M059J (cell line): ENCODE results near the gene RAB6B. TPM values are rescaled to one million over a fixed set of nuclear protein-coding genes. Genes with fewer than 3 reads are reported as not detected.

Experiments used
- DNase-seq: peaks from one replicate; pipeline ENCODE4 v3.0.0-alpha.2; 2012; ENCODE audit warnings: low read depth
- total RNA-seq: library from RNA; depleted of rRNA; stranded (reverse); fragments of >200 nt; shearing (Covaris generic); gene quantifications from 2 replicates; pipeline ENCODE4 v1.2.3, GENCODE V29; 2014

Gene RAB6B
- total RNA-seq, 1 experiment from 2014 or later: 0.62 TPM

DNA sequence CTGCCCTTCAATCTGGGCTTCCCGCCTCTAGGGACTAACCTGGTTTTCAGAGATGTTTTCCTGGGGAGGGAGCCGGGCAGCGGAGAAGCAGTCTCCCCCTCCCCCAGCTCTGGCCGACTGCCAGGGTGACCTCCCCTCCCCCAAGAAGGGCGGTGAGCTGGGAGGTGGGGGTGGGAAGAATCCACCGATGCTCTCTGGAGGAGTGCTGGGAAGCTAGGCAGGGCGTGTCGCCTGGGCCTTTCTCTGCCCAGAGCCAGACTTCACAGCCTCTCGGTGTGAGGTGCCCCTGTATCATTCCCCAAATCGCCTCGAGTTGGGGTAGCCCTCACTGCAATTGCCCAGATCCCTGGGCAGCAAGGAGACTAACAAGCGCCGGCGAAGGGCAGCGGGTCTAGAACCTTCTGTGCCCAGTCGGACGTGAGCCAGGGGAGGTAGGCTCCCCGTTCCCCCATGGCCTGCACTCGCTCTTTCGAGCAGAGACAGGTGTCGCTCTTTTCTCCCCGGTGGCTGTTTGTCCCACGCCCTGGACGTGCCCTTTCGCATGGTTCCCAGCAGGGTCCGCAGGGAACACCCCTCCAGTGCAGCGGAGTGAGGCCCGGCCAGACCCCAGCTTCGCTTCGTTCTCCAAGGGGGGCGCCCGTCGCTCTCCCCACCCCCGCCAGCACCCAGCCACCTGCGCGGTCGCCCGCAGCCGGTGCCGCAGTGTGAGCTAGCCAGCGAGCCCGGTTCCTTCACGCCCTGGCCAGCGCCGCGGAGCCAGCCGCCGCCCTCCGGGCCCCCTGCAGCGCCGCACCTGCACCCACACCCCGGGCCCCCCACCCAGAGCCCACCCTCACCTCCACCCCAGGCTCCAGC is 1.1 kb downstream of the RAB6B start:
- DNase-seq: no peak

DNA sequence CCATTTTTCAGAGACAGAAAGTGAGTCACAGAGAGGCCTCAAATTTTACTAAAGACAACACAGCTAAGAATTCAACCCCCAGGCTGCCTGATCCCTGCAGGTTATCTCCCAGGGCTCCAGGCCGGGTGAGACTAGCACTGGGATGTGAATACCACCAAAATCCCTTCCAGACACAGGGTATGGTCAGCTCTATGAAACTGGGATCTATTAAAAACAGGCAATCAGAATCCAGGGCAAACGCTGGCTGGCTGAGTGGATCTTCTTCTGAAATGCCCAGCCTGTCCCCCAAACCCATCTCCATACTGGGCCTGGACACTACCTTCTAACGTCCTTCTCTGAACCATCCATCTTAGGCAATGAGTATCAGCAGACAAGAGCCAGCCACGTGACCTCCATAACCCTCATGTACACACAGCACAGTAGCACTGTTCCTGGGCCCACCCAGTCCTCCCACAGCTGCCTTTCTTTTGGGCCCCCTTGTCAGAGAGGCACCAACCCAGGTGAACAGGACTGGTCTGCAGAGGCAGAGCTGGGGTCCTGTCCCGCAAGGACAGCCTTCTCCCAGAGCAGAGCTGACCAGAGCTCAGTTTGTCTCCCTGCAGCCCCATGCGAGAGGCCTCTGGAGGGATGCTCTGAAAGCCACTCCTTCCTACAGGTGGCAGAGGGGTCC is 1.9 kb downstream of the RAB6B start:
- DNase-seq: no peak

DNA sequence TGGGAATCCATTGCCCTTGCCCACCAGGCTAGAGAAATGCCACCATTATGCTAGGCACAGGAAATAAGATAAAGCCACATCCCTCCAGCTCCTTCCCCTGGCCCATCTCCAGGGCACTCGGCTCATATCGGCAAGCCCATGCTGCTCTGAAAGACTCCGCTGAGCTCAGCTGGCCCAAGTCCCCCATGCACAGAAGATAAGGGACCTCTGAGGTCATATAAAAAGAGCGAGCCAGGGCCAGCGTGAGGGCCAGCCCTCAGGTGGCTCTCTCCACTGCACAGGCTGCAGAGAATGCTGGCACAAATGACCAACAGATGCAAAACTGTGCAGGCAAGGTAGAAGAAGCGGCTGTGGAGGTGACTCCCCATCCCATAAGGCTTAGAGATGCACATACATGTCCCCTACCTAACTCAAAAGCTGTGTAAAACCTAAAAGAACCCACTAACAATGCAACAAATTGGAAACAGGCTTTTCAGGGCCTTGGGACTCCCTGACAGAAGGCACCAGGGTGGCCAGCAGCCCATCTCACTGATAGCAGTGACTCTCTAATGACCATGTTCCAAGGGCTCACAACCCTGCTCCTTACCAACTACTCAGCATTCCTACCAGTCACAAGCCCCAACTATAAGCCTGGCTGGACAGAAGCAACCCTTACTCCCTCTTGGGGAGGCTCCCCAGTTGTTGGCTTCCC is 3.0 kb downstream of the RAB6B start:
- no peak for DNase-seq

DNA sequence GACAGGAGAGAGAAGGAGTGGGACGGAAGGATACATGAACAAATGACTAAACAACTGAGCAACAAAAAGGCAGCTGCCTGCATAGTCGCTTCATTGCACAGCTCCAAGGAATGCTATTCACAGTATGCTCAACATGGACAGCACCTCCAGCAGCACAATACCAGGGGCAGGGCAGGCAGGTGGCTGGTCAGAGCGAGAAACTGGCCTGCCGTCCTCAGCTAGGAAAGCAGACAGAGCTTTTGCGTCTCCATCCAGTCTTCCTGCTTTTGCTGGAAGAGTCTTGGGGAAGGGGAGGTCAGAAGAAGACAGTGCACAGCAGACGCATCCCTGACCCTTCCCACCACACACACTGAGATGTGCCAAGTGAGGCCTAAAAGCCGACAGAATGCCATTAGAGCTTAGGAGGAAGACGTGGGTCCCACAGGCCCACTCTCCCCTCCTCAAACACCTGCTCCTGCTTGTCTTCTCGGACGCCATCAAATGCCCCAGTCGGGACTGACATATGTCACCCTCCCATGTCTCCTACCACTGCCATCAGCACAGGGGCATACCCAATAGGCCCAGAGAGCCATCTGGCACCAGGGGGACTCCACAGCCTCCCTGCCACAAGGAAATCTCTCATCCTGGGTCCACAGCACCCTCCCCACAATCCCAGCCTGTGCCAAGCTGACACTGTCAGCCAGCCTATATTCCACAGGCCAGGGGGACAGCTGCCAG is 3.9 kb downstream of the RAB6B start:
- no peak for DNase-seq

DNA sequence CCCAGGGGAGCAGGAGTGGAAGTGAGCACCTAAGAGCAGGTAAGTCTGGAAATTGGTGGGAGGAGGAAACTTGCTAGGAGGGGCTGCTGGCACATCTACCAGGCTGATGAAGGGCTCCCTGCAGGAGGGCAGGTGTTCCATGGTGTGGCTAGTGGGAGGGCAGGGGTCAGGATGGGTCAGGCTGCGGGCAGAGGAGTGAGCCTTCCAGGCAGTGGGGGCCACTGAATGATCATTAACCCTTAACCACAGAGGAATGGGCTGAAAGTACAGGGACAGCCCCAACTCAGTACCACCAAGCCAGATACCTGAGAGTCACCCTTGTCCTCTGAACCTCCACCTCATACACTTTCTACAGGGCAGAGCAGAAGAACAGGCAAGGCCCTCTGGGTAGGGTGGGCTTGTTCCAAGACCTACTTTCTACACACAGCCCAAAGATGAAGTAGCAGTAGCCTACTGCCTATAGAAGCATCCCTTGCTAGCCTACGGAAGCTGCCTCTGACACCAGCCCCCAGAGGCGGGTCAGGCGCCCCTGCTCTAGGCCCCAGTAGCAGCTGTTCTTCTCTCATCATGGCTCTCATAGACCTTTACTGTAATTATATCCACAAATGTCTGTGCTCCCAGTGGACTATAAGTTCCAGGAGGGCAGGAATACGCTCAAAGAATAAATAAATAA is 4.6 kb downstream of the RAB6B start:
- DNase-seq: no peak

DNA sequence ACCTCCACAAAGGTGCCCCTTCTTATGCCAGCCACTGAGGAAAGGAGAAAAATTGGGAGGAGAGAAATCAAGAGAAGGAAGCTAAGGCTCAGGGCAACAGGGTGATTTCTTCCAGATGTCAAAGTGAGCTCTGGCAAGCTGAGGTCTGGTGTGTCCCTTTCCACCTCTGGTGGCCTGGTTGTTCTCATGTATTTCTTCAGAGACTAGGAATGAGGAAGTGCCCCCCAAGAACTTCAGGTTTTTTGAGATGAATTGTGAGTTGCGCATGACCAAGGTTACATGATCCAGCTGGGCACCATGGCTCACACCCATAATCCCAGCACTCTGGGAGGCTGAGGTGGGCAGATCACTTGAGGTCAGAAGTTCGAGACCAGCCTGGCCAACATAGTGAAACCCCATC is 5.6 kb downstream of the RAB6B start:
- no peak for DNase-seq

DNA sequence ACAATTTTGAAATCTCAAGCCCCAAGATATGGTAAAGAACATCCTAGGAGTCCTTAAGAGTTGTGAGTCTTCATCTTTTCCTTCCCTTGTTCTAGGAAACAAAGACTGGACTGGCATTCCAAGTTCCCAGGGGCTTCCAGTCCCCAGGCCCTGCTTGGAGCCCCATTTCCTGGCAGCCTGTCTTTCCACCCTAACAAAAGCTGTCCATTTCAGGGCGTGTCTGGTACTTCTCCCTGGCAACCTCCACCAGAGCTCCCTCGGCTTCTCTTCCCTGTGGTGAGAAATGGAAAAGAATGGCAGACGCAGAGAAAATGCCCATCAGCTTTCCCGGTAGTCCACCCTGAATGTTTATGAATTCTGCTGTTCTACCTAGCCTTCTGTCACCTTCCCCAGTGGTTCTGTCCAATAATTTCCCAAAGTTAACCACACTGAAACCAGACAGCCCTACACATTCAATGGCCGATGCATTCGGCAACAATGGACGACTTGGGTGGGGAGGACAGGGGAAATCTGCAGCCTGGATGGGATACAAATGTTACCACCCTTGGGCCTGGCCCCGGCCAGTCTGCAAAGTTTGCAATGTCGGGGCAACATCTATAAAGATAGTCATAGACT is 6.8 kb downstream of the RAB6B start:
- no peak for DNase-seq

DNA sequence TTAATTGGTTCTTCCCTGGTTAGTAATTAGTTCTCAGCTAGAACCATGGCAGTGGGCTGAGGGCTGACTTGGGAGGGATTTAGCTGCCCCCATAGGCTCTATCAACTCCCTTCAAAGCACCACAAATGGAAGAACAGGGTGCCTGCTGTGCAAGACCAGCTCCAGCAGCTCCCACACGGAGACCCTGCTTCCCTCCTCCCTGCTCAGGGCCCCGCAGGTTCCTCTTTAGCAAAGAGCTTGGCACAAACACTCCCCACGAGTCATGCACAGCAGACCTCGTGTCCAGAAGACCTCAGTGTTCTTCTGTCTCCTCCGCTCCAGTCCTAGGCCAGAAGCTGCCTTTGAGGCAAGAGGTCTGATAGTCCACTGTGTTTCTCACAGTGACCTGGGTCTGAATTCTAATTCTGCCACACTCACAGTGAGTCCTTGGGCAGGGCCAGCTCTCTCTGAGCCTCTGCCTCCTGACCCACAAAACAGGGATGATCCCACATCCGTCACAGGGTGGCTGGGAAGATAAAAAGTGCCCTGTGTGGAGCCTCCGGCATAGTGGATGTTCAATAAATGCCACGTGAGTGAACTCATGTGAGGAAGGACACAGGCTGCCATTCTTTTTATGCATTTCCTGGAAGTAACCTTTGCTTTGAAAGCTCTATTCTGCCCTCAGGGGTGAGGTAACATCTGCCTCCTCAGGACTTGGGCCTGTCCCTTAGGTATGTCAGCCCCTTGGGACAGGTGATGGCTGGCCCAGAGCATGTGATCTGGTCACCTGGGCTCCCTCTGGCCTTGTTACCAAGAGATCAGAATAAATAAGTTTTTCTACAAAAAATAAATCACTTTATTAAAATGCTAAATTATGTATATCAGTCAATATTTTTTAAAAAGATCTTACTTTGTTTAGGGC is 7.6 kb downstream of the RAB6B start:
- DNase-seq: peak; percentile 16

DNA sequence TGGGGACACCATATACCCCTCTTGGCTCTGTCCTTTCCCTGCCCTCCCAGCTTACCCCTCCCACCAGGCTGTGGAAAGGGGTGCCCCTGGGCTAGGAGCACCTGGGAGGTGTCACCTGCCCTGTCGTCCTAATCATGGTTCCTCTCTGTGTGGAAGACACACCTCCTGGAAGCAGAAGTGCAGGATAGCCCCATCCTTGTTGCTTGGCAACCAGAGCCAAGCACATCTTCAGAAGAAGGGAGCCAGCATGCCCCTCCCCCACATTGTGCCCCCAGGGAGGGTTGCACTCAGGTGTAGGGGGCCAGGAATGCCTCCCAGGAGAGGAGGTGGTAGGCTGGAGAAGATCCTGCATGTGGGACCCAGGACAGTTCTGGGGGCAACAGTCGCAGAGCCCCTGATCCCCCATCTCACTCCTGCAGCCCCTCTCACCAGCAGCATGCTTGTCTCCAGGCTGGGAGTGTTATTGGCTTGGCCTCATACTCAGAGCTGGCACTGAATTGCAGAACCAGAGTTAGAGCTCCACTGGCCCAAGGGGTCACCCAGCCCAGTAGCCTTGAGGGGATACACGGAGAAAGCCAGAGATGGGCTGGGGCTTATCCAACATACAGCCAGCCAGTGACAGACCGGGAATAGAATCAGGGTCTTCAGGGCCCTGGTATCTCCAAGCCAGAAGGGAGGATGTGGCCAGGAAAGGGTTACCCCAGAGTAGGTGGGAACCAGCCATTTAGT is 8.4 kb downstream of the RAB6B start:
- DNase-seq: no peak

DNA sequence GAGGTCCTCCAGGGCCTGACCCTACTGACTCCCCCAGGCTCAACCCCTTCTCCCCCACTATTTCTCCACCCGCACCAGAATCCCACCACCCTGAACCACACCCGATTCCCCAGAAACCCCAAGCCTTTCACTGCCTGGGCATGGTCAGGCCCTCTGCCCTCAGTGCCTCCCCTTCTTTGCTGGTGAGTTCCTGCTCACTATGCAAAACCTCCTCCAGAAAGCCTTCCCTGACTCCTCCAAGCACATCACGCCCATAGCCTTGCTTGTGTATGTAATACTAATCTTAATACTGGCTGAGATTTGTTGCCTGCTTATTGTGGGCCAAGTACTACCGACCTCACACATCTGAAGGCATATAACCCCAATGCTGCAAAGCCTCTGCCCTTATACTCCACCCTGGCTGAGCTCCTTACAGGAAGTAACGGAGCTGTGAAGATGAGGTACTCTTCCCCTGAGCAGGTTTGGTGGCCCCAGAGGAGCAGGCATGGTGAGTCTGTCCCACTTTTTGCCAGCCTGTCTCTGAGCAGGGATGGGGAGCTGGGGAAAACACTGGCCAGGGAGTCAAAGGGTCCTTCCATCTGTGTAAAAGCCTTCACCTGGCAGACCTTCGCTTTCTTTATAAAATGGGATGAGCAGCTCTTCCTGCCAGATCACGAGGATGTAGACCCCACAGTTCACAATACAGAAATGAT is 9.5 kb downstream of the RAB6B start:
- DNase-seq: no peak

DNA sequence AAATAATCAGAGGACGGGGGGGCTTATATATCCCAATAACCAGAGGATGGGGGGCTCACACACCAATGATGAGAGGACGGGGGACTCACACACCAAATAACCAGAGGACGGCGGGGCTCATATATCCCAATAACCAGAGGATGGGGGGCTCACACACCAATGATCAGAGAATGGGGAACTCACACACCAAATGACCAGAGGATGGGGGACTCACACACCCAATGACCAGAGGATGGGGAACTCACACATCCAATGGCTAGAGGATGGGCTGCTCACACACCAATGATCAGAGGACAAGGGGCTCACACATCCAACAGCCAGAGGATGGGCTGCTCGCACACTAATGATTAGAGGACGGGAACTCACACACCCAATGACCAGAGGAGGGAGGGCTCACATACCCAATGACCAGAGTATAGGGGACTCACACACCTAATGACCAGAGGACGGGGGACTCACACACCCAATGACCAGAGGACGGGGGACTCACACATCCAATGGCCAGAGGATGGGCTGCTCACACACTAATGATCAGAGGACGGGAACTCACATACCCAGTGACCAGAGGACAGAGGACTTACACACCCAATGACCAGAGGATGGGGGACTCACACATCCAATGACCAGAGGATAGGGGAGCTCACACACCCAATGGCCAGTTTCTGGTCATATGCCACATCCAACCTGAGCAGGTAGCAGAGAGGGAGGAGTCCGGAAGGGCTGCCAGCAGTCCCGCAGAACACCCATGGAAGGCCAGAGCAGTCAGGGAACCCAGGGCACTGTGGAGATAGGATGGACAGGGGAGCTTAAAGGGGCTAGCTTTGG is 10.6 kb downstream of the RAB6B start:
- DNase-seq: no peak

DNA sequence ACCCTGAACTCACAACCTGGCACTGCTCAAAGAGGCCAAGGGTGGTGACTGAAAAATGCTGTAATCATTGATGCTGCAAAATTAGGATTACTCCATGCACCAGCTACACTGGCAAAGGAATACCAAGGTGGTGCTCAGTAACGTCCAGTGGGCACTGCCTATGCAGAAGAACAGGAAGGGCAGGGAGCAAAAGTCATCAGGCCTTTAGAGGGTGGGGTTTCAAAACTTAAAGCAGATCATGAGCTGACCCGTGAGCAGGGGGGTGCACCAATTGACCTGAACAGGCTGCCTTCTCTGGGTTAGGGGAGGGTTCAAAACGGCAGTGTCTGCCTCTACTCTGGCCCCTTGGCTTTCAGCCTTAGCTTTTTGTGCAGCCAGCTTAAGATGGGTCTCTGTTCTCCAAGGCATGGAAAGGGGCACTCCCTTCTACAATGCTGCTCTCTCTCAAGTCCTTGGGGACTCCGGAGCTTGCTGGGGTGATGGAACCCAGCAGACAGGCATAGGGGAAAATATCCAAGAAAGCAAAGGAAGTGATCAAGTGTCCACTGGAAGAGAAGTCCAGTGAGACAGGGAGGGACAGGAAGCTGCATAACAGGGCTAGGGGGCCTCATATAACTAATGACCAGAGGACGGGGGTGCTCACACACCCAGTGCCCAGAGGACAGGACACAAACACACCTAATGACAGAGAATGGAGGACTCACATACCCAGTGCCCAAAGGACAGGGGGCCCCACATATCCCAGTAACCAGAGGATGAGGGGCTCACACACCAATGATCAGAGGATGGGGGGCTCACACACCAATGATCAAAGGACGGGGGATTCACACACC is 11.4 kb downstream of the RAB6B start:
- DNase-seq: no peak

DNA sequence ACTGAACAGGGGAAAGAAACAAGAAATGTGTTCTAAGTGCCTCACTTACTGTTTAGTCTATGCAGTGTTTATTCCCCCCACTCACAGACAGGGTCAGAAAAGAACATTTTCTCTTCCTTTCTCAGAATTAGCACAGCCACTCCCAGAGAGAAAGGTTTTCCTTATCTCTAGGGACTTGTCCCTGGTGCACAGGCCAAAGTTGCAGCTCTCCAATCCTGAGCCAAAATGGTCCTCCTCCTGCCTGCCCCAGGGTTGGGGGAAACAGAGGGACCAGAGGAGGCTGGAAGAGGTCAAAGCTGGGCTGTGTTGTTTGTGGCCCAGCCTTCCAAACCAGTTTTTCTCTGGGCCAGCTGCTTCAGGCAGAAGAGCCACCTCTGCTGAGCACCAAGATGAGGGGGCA is 12.0 kb downstream of the RAB6B start:
- DNase-seq: no peak

DNA sequence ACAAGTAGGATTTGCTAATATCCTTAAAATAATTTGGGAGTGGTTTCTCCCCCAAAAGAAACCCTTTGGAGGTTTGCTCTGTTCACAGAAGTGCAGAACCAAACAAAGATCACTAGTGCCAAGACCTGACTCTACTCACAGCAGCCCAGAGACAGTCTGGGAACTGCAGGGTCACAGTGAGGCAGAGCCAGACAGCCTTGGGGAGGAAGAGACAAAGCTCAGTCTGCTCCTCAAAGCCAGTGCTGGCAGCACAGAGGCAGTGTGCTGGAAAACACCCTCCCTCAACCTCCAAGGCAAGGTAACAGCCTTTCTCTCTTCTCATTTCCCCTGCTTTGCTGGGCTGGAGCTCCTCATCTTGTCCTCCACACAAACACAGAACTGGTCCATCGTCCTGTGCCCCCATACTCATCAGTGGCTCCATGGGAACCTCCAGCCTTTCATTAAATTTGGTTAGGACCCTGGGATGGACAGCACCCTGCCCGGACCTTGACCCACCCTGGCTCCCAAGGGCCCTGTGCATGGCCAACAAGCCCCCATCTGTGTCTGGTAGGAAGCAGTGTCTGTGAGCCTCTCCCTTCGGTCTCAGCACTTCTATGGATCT is 12.6 kb downstream of the RAB6B start:
- DNase-seq: no peak

DNA sequence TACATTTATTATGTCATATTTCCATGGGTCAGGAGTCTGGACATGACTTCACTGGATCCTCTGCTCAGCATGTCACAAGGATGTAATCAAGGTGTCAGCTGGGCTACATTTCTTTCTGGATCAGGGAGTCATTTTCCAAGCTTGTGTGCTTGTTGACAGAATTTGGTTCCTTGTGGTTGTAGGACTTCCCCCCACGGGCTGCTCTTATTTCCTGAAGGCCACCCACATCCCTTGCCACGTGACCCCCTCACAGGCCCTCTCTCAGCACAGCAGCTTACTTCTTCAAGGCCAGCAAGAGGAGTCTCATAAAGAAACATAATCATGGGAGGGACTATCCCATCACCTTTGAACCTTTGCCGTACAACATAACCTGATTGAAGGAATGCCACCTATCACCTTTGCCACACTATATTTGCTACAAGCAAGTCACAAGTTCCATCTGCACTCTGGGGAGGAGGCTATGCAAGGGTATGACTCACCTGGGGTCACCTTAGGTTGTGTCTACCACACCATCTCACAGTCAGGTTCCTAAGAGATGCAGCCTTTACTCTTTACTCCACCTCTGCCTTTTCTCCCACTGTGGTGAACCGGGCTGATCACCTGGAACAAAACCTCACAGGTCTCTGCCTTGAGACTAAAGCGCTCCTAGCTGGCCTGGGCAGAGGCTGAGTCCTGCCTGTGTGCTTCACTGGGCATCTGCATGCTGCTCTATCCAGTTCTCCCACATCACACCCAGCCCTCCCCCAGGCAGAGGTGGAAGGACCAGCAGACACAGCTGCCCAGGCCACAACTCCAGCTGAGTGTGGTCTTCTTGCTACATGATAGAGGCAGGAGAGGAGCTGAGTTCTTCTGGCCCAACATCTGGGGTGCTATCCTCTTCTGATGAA is 13.5 kb downstream of the RAB6B start:
- DNase-seq: peak; percentile 22
